NK-92 (cell line): ENCODE results near the gene PDCD7.

ENCODE experiments used
- DNase-seq: peaks from one replicate; lab custom pipeline; 2025; ENCODE audit not compliant: unreplicated experiment; lab: John Stamatoyannopoulos, UW

PDCD7 gene

GRCh38 chr15:65092911-65093792 lies 40.5 kb downstream of the PDCD7 start:
- no peak for DNase-seq

DNA sequence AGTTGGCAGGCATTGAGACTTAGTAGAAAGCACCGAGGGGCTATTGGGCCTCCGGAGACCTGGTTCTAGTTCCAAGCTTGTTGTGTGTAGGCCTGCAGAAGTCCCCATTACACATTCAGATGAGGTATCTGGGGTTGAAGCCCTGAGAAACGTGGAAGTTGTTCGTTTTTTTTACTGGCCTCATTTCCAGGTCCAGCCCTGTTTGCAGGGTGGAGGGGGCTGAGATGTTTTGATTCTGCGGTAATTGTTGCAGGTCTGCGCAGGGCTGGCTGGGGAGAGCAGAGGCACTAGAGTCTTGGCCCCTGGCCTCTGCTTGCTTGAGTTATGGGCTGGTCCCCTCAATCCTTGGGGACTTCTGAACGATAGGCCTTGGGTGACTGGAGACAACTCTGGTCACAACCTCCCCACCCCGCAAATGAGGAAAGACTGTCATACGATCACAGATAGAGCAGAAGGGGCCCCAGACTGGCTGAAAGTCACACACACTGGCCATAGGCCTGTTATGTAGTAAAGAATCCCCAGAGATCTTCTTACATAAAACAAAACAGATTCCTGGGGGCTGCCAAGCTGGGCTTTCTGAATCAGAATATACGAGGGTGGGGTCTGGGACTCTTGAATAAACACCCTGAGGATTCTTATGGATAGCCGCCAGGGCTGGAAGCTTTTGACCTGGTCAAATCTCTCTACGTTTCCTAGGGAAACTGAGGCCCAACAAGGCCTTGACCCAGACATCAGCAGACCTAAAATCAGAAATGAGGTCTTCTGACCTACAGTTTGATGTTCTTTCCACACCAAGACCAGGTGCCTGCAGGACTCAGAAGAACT lies 41.5 kb downstream of the PDCD7 start:
- no peak for DNase-seq

GRCh38 chr15:65089206-65089824 lies 44.3 kb downstream of the PDCD7 start:
- no peak for DNase-seq

DNA sequence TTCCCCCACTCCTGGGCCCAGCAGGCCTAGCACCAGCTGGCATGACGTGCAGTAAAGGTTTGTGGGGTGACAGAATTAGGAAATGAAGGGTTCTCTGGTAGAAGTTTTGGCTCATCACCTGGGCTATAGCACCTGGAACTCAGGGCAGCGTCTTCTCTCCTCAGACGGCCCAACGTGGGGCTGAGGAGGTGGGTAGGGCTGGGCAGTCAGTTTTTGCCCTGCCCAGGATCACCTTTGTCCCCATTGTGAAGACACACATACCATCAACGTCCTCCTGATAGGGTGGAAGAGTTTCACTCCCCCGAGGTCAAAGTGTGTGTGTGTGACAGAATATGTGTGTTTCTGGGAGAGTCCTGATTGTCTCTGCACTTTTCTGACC lies 45.0 kb downstream of the PDCD7 start:
- no peak for DNase-seq

DNA sequence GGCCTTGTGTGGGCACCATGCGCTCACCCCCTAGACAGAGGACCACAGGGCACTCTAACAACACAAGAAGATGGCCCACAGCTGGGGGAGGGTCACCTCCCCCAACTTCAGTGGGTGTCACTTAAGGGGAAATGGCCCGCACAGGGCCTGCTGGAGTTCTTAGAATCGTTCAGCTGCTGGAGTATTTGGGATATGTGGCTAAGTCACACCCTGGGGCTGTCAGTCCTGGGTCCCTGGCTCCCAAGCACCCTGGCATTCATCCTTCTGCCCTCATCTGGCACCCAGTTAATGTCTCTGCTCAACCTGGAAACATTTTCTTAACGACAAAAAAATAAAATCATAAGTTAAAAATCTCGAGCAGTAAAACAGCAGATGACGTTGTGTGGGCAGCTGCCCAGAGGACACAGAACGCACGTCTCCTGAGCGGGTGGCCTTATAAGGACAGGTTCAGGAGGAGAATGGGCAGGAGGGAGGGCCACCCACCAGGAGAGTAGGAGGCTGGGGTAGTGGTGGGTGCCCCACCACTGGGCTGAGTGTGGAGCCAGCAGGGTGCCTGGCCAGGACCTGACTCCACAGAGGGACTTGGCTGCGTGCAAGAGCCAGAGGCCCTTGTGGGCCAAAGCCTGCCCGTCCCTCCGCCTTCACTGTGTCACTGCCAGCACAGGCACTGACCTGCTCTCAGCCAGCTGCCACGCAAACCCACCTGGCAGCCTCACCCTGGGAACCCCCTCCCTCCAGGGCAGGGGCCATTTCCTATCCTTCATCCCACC lies 45.5 kb downstream of the PDCD7 start:
- no peak for DNase-seq

DNA sequence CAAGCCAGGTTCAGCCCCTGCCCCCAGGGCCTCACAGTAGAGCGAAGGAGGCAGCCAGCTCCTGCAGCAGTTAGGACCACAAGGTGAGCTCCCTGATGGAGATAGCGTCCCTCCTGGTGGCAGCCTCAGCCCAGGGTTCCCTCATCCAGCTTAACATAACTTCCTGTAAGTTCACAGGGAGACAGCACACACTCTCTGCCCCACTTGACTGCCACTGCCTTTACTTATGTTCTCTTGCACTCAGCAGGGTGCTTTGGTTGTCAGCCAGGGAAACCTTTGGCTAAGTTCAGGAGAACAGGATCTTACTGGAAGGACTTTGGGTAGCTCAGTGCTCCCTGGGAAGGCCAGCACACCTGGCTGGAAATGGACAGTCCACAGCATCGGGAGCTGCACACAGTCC lies 46.2 kb downstream of the PDCD7 start:
- DNase-seq = no peak

GRCh38 chr15:65086680-65087111 lies 46.9 kb downstream of the PDCD7 start:
- DNase-seq = no peak

- DNase-seq = no peak
These were observed 47.5 kb downstream of the PDCD7 start for GRCh38 chr15:65085990-65086679.

DNA sequence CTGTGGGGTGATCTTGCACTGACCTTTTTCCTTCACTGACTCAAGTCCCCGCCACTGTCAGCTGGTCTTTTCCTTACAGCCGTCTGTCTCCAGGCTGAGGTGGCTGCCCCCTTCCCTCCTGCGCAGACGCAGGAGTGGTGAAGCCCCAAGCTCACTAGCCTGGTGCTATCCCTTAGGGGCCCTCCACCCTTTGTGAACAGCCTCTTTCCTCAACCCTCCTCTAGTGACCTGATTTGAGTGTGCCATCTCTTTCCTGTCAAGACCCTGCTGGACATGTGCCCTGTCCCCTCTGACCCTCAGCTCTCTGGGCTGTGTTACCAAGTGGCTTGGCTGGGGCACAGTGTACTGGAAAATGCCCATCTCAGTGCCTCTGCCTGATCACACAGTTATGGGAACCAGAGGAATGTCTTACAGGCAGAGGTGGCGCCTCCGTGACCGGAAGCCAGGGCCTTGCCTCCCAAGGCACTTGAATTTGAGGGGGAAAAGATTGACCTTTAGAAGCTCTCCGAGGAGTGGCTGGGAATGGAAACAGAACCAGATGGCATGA lies 48.3 kb downstream of the PDCD7 start:
- no peak for DNase-seq

- DNase-seq = no peak
These were observed 49.0 kb downstream of the PDCD7 start for GRCh38 chr15:65084500-65085206.

DNA sequence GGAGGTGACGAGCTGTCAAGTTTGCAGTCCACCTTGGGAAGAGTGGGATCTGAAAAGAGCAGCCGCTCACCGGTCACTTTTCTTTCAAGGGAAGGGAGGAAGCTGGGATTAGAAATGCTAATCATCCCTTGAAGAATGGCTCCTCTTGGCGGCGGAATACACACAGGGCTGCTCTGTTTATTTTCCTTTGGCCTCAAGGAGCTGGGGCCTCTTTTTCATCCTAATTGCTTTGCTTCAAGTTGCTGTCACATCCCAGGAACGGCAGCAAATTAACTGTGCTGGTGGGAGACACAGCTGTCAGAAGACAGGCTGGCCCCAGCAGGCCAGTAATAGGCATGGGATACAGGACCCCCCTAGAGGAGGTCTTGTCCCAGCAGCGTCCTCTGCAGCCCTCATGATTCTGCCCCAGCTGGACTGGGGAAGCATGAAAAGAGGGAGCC lies 50.3 kb downstream of the PDCD7 start:
- DNase-seq = no peak

DNA sequence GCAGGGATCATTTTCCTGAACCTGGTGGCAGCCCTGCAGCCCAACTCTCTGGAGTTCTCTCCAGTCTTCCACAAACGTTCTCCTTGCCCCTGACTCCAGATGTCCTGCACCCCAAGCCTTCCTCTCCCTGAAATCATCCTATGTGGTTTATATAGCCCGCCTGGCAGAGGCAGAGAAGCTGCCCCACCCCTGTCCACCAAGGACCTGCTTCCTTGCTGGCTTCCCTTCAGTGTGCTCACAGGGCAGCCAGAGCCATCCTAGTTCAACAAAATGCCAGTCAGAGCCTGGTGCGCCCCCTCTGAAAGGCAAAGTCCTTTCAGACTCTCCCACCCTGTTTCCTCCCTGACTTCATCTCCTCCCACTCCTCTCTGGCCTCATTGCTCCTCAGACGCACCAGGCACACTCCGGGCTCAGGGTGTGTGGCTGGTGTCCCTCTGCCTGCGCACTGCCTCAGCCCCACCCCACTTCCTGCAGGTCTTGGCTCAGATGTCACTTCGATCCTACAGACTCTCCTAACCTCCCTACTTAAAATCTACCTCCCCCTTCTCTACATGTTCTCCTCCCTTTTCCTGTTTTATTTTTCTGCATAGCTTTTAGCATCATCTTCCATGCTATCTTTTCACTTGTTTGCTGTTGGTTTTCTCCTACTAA lies 51.2 kb downstream of the PDCD7 start:
- no peak for DNase-seq

DNA sequence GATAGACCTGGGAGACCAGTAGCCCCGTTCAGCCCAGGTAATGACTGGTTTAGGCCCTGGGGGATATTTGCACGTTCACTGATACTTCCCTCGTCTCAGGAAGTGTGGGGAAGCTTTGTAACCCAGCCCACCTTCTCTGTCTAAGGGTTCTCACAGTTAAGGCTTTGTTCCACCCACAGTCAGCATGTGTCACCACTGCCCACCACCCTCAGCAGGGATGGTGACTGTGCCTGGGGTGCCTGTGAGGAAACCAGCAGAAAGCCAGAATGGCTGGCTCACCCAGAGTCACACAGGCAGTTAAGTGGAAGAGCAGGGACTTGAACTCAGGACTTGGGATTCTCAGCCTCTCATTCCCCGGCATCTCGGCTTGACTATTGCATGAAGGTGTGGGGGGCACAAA lies 51.9 kb downstream of the PDCD7 start:
- DNase-seq = no peak

- DNase-seq = no peak
These were observed 52.3 kb downstream of the PDCD7 start for GRCh38 chr15:65081270-65081669.

DNA sequence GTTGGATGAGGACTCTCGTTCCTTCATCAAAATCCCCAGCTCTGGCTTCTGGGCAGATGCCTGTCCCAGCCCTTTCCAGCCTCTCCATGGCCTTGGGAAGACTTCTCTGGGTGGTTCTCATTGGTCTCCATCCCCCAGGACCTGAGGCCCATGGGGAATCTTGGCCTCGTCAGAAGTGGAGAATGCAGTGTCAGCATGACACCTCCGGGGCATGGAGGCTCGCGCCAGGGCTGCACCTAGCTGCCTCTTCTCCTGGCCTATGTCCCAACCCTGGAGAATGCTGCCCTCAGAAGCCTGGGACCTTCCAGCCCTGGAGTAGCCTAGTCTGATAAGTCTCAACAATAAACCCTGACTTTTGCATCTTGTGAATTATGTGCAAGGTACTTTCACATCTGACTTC lies 54.0 kb downstream of the PDCD7 start:
- DNase-seq = no peak

GRCh38 chr15:65077981-65078352 lies 55.6 kb downstream of the PDCD7 start:
- no peak for DNase-seq

GRCh38 chr15:65077291-65077980 lies 56.2 kb downstream of the PDCD7 start:
- DNase-seq = no peak
